Stromal cell of bone marrow (primary cell): Measurements from ENCODE around the gene PIK3AP1.

Experiments used
- DNase-seq: peaks from one replicate; pipeline ENCODE4 v3.0.0-alpha.2; 2012; ENCODE audit warnings: low read depth

The PIK3AP1 gene

GRCh38 chr10:96671211-96671890, 49.0 kb downstream of the PIK3AP1 start:
- no peak for DNase-seq

- DNase-seq: no peak
Observed at GRCh38 chr10:96670786-96671185, 49.5 kb downstream of the PIK3AP1 start.

GRCh38 chr10:96667401-96667800, 52.9 kb downstream of the PIK3AP1 start:
- DNase-seq: no peak

- no peak for DNase-seq
Observed at GRCh38 chr10:96666741-96667140, 53.6 kb downstream of the PIK3AP1 start.

- peak; percentile 19 for DNase-seq
Observed at GRCh38 chr10:96665306-96665705, 55.0 kb downstream of the PIK3AP1 start.

DNA sequence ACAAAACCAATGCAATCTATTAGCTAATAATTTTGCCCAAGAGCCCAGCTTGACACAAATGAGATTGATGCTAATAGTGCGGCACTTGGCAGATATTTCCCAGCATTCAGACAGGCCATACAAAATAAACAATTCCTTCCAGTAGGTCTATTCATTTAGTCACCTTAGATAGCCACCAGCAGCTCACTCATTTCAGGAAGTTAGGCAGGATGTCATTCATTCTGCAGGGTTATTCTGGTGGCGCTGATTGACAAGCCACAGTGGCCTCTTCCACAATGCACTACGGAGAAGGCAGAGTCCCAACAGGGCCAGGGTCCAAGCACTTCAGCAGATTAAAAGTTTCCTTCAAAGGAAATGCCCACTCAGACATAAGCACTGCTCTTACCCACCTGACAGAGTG, 55.8 kb downstream of the PIK3AP1 start:
- no peak for DNase-seq

GRCh38 chr10:96663797-96664196, 56.5 kb downstream of the PIK3AP1 start:
- no peak for DNase-seq

DNA sequence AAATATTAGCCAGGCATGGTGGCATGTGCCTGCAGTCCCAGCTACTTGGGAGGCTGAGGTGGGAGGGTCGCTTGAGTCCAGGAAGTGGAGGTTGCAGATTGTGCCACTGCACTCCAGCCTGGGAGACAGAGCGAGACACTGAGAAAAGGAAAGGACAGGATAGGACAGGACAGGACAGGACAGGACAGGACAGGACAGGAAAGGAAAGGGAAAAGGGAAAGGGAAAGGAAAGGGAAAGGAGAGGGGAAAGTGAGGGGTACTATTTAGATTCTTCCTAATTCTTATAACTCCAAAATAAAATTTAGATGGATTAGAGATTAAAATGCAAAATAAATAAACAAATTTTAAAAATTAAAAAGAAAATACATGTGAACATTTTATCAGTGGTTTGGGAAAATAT, 58.7 kb downstream of the PIK3AP1 start:
- no peak for DNase-seq

GRCh38 chr10:96660297-96660696, 60.0 kb downstream of the PIK3AP1 start:
- no peak for DNase-seq

DNA sequence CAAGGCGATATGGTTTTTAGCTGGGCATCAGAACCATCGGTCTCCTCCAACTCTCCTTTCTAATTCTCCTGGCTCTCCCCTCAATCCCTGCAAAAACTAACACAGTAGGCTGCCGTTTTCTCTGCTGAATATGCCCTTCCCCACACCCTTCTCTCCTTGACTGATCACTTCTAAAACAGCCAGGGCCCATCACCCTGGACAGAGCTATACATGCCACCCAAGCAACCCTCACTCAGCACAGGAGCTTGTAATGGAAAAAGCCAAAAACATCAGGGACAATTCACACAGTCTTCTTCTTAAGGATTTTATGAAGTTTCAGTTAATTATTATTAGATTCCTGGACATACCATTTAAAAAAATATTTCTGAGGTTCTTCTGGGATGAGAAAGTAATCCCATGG, 61.5 kb downstream of the PIK3AP1 start:
- no peak for DNase-seq

DNA sequence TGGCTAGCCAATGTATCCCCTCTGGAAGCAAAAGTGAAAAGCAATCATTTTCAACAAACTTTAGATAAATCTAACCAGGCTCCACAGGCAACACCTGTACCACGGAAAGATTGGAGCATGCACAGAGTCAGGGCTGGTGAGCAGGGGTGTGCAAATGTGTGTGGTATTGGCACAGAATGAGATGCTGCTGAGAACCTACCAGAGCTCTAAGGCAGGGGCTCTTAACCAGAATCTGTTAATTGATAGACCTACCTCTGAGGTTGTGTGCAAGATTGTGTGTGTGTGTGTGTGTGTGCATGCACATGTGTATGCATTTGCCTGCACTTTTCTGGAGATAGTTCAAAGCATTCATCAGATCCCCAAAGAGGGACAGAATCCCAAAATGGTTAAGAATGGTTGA, 62.9 kb downstream of the PIK3AP1 start:
- no peak for DNase-seq

DNA sequence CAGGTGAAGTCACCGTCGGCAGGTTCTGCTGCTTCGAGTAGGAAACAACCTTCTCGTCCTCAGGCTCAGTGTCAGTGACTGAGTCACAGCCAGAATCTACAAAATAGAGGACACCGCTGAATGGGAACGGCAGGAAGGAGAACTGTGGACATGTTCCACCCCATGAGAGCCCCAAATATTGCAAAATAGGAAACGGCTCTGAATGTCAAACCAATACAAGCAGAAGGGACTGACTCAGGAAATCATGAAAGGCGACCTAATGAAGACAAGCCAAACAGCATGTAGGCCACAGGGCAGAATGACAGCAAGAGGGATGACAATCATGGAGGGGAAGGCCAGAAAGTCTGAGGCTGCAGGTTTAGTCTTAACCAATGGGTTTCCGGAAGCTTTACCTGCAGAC, 63.5 kb downstream of the PIK3AP1 start:
- no peak for DNase-seq

DNA sequence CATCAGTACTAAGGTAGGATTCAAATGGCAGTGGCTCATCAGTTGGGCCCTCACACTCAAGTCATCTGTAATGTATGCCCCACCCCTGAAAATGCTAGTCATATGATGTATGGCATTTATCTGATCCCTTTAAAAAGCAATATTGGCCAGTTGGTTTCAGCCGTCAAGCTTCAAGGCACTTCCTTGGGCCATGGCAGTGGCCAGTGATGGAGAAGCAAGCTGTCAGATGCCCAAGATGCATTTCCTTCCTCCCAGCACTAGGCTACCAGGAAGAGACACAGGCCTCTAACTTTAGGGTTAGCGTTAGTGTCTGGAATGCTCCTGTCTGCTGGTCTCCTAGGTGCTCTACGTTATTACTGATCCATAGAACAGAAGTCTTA, 64.1 kb downstream of the PIK3AP1 start:
- DNase-seq: no peak

GRCh38 chr10:96655461-96656197, 64.7 kb downstream of the PIK3AP1 start:
- DNase-seq: no peak

DNA sequence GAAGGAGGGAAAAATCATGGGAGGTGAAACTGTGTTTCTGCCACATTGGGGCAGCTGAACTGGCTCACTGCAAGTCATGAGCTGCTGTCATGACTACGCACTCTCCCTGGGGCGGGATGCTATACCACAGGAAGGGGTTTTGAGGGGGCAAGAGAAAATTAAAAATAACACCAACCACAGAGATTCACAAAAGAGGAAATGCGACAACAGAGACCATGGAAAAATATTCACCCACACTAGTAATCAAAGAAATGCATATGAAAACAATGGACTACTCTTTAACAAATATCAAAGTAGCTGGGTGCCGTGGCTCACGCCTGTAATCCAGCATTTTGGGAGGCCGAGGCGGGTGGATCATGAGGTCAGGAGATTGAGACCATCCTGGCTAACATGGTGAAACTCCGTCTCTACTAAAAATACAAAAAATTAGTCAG, 68.3 kb downstream of the PIK3AP1 start:
- no peak for DNase-seq

- DNase-seq: no peak
Observed at GRCh38 chr10:96650958-96651357, 69.4 kb downstream of the PIK3AP1 start.

DNA sequence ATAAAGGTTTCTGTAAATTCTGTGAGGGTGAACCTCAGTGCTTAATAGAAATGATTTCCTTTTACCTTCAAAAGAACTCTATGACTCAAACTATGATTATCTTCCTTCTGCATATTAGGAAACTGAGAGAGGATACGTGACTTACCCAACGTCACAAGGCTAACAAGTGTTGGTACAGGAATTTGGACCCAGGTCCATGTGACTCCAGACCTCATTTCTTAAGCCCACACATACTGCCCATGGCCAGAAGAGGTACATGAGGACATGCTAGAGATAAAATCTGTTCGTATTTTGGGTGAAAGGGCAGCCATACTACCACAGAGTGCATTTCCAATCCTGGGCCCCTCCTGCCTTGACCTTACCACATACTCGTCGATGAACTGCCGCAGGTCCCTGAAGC, 72.0 kb downstream of the PIK3AP1 start:
- DNase-seq: no peak

- no peak for DNase-seq
Observed at GRCh38 chr10:96647466-96647865, 72.8 kb downstream of the PIK3AP1 start.

DNA sequence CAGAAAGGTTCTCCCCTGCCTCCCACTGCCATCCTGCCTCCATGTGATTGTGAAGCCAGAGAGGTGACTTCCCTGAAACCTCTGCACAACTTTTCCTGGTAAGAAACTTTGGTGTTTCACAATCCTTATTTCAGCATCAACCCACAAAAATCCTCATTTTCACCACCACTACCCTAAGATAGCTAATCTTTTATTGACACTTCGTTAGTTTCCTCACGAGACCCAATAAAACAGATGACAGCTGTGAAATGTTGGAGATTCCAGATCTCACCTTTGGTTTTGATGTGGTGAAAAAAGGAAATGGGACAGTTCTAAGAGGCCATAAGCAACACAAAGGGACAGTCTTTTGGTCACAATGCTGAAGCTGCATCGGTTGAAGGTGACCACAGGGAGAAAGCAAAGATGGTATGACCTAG, 73.6 kb downstream of the PIK3AP1 start:
- no peak for DNase-seq

DNA sequence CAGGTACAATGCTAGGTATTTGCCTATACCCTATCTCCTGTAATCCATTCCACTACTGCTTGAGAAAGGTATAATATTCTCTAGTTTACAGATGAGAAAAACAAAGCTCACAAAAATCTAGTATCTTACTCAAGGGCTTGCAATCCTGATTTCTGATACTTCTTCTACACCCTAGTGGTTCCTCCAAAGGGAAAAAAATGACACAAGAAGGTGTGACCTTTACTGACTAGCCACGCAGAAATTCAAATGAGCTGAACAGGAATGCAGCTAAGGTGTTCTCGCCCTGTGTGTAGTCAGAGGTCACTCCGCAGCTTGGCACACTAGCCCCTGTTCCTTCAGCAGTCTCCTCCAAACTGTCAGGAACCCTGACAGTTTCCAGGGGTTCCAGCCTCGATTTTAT, 74.0 kb downstream of the PIK3AP1 start:
- no peak for DNase-seq

GRCh38 chr10:96645191-96645721, 75.1 kb downstream of the PIK3AP1 start:
- DNase-seq: peak; percentile 30

DNA sequence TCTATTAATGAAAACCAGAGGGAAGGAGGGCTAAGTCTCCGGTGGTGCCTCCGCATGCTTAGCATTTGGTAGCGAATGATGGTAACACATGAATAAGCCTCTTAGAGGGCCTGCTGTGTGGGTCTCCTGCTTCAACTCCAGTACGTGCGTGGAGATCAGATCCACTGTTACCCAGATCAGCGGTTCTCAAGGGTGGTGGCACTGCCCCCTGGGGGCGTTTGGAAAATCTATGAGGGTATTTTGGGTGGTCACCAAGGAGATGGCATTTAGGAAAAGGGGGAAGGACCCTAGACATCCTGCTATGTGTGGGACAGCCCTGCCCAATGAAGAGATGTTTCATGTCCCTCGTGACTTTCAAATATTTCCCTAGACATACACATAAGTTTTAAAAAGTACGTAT, 76.4 kb downstream of the PIK3AP1 start:
- no peak for DNase-seq

- no peak for DNase-seq
Observed at GRCh38 chr10:96642973-96643372, 77.3 kb downstream of the PIK3AP1 start.

DNA sequence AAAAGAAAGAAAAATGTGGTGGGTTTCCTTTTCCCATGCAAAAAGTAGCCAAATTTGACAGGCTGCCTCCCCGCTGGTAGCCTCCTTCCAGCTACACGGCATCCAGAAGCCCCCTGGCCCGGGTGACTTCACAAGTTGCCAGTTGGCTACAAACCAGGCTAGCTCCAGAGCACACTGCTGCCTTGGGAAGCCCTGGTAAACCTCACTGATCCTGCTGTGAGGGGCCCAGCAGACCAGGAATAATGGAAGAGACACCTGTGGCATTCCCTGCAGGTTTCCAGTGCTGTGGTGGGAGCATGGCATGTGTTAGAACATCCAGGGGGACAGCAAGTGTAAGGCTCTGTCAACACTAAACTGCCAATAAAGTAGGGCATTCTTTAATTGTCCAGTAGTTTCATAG, 77.8 kb downstream of the PIK3AP1 start:
- DNase-seq: no peak
